Naive thymus-derived CD8-positive, alpha-beta T cell (primary cell): ENCODE data around the gene CAMKMT. TPM values are rescaled to one million over a fixed set of nuclear protein-coding genes. Genes with fewer than 3 reads are reported as not detected.

ENCODE experiments used
- ATAC-seq, 2 donors: fragments of 150-1000 bp; cut with Tn5 transposase in 1 of 2; sonication (Bioruptor Pico), chemical (Tn5 transposase) in 1 of 2; 1 replicate in 1 of 2; 2 replicates in 1 of 2; pipeline ENCODE4 v1.10.0; 2021; ENCODE audit warnings: mild to moderate bottlenecking in 2 of 2, moderate library complexity in 2 of 2
- POLR2A ChIA-PET: fragments of 350-600 bp; sonication (Branson Sonifier 250); formaldehyde crosslinking; loops from one replicate; lab custom pipeline; 2021; ENCODE audit warnings: antibody characterized with exemption; lab: Charles Lee
- DNase-seq, 10 donors: peaks; one replicate each; pipeline versions ENCODE4 v3.0.0 to v3.0.0-alpha.2; 2020 to 2022
- H3K27ac Mint-ChIP-seq, 10 donors: one replicate each; pipeline ENCODE4 v1.8.0; 2020 to 2022; ENCODE audit warnings: mild to moderate bottlenecking in 10 of 10, mixed read lengths in 10 of 10, moderate library complexity in 4 of 10, inconsistent platforms in 1 of 10
- H3K27me3 Mint-ChIP-seq, 5 donors: one replicate each; pipeline ENCODE4 v1.8.0; 2021 to 2022; ENCODE audit warnings: mixed read lengths in 5 of 5
- H3K36me3 Mint-ChIP-seq, 3 donors: one replicate each; pipeline ENCODE4 v1.8.0; 2020 to 2022; ENCODE audit warnings: mixed read lengths in 3 of 3, mild to moderate bottlenecking in 2 of 3, inconsistent platforms in 1 of 3
- H3K4me1 Mint-ChIP-seq, 4 donors: one replicate each; pipeline ENCODE4 v1.8.0; 2021 to 2022; ENCODE audit warnings: mixed read lengths in 4 of 4
- H3K4me3 Mint-ChIP-seq, 10 donors: one replicate each; pipeline ENCODE4 v1.8.0; 2020 to 2022; ENCODE audit warnings: mild to moderate bottlenecking in 10 of 10, mixed read lengths in 10 of 10, moderate library complexity in 6 of 10, inconsistent platforms in 1 of 10
- H3K9me3 Mint-ChIP-seq, 9 donors: one replicate each; pipeline ENCODE4 v1.8.0; 2020 to 2022; ENCODE audit warnings: mixed read lengths in 9 of 9, mild to moderate bottlenecking in 3 of 9, inconsistent platforms in 1 of 9, moderate library complexity in 1 of 9
- polyA plus RNA-seq, 3 donors: library from polyadenylated mRNA; unstranded; fragments of 300-500 nt; fragmentation: Illumina TruSeq; gene quantifications; one replicate each; pipeline ENCODE4 v1.2.3, GENCODE V29; 2021
- total RNA-seq, 8 experiments: library from RNA in 2 of 8; stranded (reverse) in 2 of 8; gene quantifications; one replicate each; pipeline ENCODE4 v1.2.3 and lab custom pipeline; 2021 to 2026

CAMKMT gene
- total and polyA plus RNA-seq, 5 experiments from 2014 or later: 17.1 to 22.9 (median 20.5) TPM

DNA sequence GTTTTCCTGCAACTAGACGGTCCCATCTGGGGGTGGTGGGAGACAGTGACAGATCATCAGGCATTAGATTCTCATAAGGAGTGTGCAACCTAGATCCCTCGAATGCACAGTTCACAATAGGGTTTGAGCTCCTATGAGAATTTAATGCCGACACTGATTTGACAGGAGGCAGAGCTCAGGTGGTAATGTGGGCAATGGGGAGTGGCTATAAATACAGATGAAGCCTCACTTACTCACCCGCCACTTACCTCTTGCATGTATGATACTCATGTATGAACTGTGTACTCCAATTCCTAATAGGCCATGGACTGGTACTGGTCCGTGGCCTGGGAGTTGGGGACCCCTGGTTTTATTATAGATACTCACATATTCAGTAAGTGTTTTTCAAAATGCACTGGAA lies 457.3 kb downstream of the CAMKMT start:
- Mint-ChIP-seq H3K9me3 (no peaks in the 10 kb centered on the region), H3K4me3 (no peak overlapping the region), H3K27ac (no peak overlapping the region), H3K4me1 (peaks cover 0 to 2% (median 0%) of the 10 kb centered on the region in 4 donors), H3K36me3 (no peaks in the 10 kb centered on the region), H3K27me3 (peaks cover 14 to 49% (median 32%) of the 10 kb centered on the region in 5 donors)
- POLR2A ChIA-PET: no interaction called here
- ATAC-seq (no peak), DNase-seq (no peak)

DNA sequence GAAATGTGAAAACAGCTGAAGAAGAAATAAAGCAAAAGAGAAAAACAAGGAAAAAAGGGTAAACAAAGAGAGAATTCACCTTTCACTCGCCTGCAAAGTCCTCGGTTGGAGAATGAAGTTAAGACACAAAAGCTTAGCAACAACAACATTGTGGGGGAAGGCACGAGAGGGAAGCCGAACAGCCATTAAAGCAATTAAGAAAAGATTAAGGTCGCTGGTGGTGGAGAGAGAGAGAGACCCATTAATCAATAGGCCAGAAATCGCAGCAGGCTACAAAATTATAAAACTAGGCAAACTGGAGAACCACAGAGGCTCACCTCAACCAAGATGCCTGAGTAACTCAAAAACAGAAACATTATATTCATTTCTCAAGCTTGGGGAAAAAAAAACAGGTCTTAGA lies 459.8 kb downstream of the CAMKMT start:
- H3K4me1 Mint-ChIP-seq: peaks cover 0 to 2% (median 0%) of the 10 kb centered on the region in 4 donors
- DNase-seq (no peak), ATAC-seq (no peak)
- no peak overlapping the region for H3K4me3 Mint-ChIP-seq
- POLR2A ChIA-PET: no interaction called here
- H3K9me3 Mint-ChIP-seq: no peaks in the 10 kb centered on the region
- H3K27ac Mint-ChIP-seq: no peak overlapping the region
- peaks cover 8 to 29% (median 13%) of the 10 kb centered on the region in 5 donors for H3K27me3 Mint-ChIP-seq
- H3K36me3 Mint-ChIP-seq: no peaks in the 10 kb centered on the region

DNA sequence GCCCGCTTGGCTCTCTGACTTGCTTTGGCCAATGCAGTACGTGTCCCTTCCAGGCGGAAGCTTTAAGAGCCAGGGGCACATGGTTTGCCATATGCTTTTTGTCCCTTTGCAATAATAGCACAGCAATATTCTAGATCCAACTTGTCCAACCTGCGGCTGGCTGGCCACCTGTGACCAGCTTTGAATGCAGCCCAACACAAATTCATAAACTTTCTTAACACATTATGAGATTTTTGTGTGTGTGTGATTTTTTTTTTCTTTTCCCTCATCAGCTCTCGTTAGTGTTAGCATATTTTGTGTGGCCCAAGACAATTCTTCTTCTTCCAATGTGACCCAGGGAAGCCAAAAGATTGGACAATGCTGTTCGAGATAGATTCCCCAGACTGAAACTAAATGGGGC lies 460.4 kb downstream of the CAMKMT start:
- Mint-ChIP-seq H3K9me3 (no peaks in the 10 kb centered on the region), H3K4me3 (no peak overlapping the region), H3K36me3 (no peaks in the 10 kb centered on the region), H3K4me1 (peaks cover 0 to 2% (median 0%) of the 10 kb centered on the region in 4 donors), H3K27ac (no peak overlapping the region), H3K27me3 (peaks cover 8 to 26% (median 13%) of the 10 kb centered on the region in 5 donors)
- POLR2A ChIA-PET: no interaction called here
- ATAC-seq (no peak), DNase-seq (no peak)

Other genes starting within 250 kb of the CAMKMT start
- 10 to 100 TPM; 76.7 to 88.0 TPM for gene PPM1B, start 193.1 kb upstream of the CAMKMT start, total RNA-seq
- 10 to 100 TPM; 43.3 to 54.5 (median 51.2) TPM for gene PPM1B, start 193.1 kb upstream of the CAMKMT start, polyA plus RNA-seq
- 1 to 10 TPM in 1 of 2 experiments, under 1 TPM in 1; 0.49 to 1.2 TPM for gene SLC3A1, start 86.5 kb upstream of the CAMKMT start, total RNA-seq
- gene SLC3A1, start 86.5 kb upstream of the CAMKMT start, polyA plus RNA-seq: under 1 TPM; 0.21 to 0.24 (median 0.24) TPM
- 10 to 100 TPM; 45.3 to 48.5 TPM for gene PREPL, start 453 bp upstream of the CAMKMT start, total RNA-seq
- gene PREPL, start 453 bp upstream of the CAMKMT start, polyA plus RNA-seq: 10 to 100 TPM; 17.7 to 20.8 (median 18.9) TPM